GM12865 (cell line): ENCODE data around the gene URM1.

Experiments
- DNase-seq: peaks from one replicate; pipeline ENCODE4 v3.0.0; 2010; ENCODE audit warnings: low read depth
- H3K4me3 ChIP-seq: 2 replicates; pipeline ENCODE4 v1.5.1; 2011; ENCODE audit warnings: mild to moderate bottlenecking, low read depth, low read length, control low read depth
- TF ChIP-seq, protein P1 (sequence below): IDR thresholded peaks from 2 replicates; pipeline ENCODE4 v1.5.1; 2011; ENCODE audit warnings: low read length, control low read depth, low read depth, inconsistent platforms; ENCODE audit not compliant: insufficient read depth; ENCODE audit errors: missing control alignments

URM1 gene

GRCh38 chr9:128349772-128350171 lies 21.4 kb upstream of the URM1 start:
- no peak for DNase-seq
- TF ChIP-seq, protein P1, sequence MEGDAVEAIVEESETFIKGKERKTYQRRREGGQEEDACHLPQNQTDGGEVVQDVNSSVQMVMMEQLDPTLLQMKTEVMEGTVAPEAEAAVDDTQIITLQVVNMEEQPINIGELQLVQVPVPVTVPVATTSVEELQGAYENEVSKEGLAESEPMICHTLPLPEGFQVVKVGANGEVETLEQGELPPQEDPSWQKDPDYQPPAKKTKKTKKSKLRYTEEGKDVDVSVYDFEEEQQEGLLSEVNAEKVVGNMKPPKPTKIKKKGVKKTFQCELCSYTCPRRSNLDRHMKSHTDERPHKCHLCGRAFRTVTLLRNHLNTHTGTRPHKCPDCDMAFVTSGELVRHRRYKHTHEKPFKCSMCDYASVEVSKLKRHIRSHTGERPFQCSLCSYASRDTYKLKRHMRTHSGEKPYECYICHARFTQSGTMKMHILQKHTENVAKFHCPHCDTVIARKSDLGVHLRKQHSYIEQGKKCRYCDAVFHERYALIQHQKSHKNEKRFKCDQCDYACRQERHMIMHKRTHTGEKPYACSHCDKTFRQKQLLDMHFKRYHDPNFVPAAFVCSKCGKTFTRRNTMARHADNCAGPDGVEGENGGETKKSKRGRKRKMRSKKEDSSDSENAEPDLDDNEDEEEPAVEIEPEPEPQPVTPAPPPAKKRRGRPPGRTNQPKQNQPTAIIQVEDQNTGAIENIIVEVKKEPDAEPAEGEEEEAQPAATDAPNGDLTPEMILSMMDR = no peak
- no peak overlapping the region for H3K4me3 ChIP-seq

GRCh38 chr9:128355451-128355850 lies 15.7 kb upstream of the URM1 start:
- TF ChIP-seq, protein P1 = no peak
- no peak overlapping the region for H3K4me3 ChIP-seq
- DNase-seq = no peak

- DNase-seq = no peak
- TF ChIP-seq, protein P1 = no peak
- H3K4me3 ChIP-seq = no peak overlapping the region
These were observed 13.1 kb upstream of the URM1 start for GRCh38 chr9:128358090-128358489.

DNA sequence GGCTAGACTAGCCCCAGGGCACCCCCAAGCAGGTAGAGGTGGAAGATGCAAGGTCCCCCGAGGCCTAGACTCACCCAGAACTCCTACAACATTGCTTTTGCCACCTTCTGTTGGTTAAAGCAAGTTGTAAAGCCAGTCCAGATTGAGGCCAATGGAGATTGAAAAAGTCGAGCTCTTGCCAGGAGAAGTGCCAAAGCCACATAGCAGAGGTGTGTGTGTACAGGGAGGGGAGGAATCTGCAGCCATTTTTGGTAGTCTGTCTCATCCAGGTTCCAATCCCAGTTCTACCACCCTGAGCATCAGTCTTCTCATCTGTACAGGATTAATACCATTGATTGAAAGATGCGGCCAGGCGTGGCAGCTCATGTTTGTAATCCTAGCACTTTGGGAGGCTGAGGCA lies 12.3 kb upstream of the URM1 start:
- DNase-seq = no peak
- TF ChIP-seq, protein P1 = no peak
- no peak overlapping the region for H3K4me3 ChIP-seq

GRCh38 chr9:128360826-128361225 lies 10.3 kb upstream of the URM1 start:
- no peak for DNase-seq
- TF ChIP-seq, protein P1 = no peak
- no peak overlapping the region for H3K4me3 ChIP-seq

DNA sequence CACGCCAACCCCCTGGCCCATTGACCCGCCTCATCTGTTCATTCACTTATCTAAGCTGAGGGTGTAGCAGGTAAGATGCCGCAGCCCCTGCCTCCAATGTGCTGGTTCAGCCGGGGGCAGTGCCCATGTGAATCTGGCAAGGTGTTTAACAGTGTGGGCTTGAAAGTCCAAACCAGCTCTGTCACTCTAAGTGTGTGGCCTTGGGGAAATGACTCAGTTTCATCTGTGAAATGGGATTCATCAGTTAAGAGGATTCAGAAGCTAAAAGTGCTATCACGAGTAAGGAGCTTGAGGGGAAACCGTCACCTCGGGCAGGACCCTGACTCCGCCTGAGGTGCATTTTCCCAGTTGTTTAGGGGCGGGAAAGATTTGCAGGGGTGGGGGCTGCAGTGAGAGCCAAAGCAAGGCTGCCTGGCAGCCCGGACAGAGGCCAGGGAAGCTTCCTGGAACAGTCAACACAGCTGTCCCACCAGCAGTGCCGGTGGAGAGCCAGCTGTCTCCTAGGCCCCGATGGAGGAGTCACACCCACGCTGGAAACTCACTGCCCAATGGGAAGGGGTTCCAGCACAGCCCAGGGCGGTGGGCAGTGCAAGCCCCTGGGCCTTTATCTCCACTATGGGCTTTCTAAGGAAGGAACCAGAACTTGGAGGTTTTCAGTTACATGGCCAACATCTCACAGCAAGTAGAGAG lies 9.7 kb upstream of the URM1 start:
- TF ChIP-seq, protein P1 = no peak
- no peak overlapping the region for H3K4me3 ChIP-seq
- no peak for DNase-seq
